Measurements from ENCODE around the gene VSIG4. TPM values are rescaled to one million over a fixed set of nuclear protein-coding genes. Genes with fewer than 3 reads are reported as not detected.

VSIG4 gene
- total and polyA plus RNA-seq, 2 donors (not counting 1 experiment from before 2014, with no cell fraction given) = 0.09 TPM; not detected in 1

- ChIA-PET POLR2A (no interaction called here), CTCF (no interaction called here)
- intact Hi-C loops (cut with micrococcal nuclease) = loop anchor here (10.0 kb wide), 1 partner anchor 51 kb away; the partner anchor contains the start of gene VSIG4
- H3K4me1 ChIP-seq (ENCODE audit: control insufficient read depth in 2 of 2, insufficient read depth in 2 of 2, low read length in 2 of 2) = peaks cover under 1 to 4% of the 10 kb centered on the region in 2 donors
- WGBS (ENCODE audit: insufficient coverage) = no CpG with 5 or more reads among the region's 2 CpGs
- no peak overlapping the region for H2AFZ ChIP-seq (ENCODE audit: insufficient read depth, low read depth, low read length, poor library complexity, severe bottlenecking)
- no peak for DNase-seq
- Mint-ChIP-seq H3K9me3 (ENCODE audit: insufficient read depth) (no peaks in the 10 kb centered on the region), H3K4me3 (no peak overlapping the region), H3K4me1 (peaks cover 29% of the 10 kb centered on the region), H3K27me3 (no peaks in the 10 kb centered on the region), H3K27ac (peak overlapping the region; percentile 26)
- no peak overlapping the region for H3K4me2 ChIP-seq (replicated peaks; ENCODE audit: low read depth, low read length, poor library complexity, severe bottlenecking)
- TF ChIP-seq CTCF (IDR thresholded peaks at IDR 0.05) = no peak
- TF ChIP-seq EZH2 (IDR thresholded peaks at IDR 0.05; ENCODE audit: borderline replicate concordance, insufficient read depth, low read depth, low read length, poor library complexity, severe bottlenecking) = no peak
- no peaks in the 10 kb centered on the region for H3K79me2 ChIP-seq (ENCODE audit: control insufficient read depth, insufficient read depth, low read length)
- no peaks in the 10 kb centered on the region for H3K27me3 ChIP-seq (replicated peaks in 1 of 4; ENCODE audit: control extremely low read depth in 1 of 4, control insufficient read depth in 3 of 4, insufficient read depth in 4 of 4, low read length in 3 of 4)
- ATAC-seq (ENCODE audit: low read depth) = no peak
- no peak overlapping the region for H3K27ac ChIP-seq (ENCODE audit: low read length in 2 of 2)
- no peaks in the 10 kb centered on the region for H3K9me3 ChIP-seq (ENCODE audit: control extremely low read depth in 1 of 3, control insufficient read depth in 2 of 3, insufficient read depth in 1 of 3, low read length in 2 of 3)
- no peaks in the 10 kb centered on the region for H4K20me1 ChIP-seq (ENCODE audit: control insufficient read depth, insufficient read depth, low read length, poor library complexity, severe bottlenecking)
- H3K4me3 ChIP-seq (ENCODE audit: control extremely low read depth in 1 of 5, extremely low read depth in 1 of 5, insufficient read depth in 1 of 5, low read depth in 2 of 5, low read length in 4 of 5) = no peak overlapping the region
- H3K9ac ChIP-seq (ENCODE audit: low read length) = no peak overlapping the region
- H3K36me3 ChIP-seq (replicated peaks in 1 of 2; ENCODE audit: control extremely low read depth in 1 of 2, control insufficient read depth in 1 of 2, extremely low read depth in 1 of 2, insufficient read depth in 2 of 2, low read length in 1 of 2) = no peaks in the 10 kb centered on the region
These were observed 45.9 kb downstream of the VSIG4 start for GRCh38 chrX:65993915-65994460.

- POLR2A ChIA-PET = no interaction called here
- Histone ChIP-seq H4K20me1 (ENCODE audit: control insufficient read depth, insufficient read depth, low read length, poor library complexity, severe bottlenecking) (no peaks in the 10 kb centered on the region), H3K9me3 (ENCODE audit: control extremely low read depth in 1 of 3, control insufficient read depth in 2 of 3, insufficient read depth in 1 of 3, low read length in 2 of 3) (no peaks in the 10 kb centered on the region), H3K4me2 (replicated peaks; ENCODE audit: low read depth, low read length, poor library complexity, severe bottlenecking) (no peak overlapping the region), H3K36me3 (replicated peaks in 1 of 2; ENCODE audit: control extremely low read depth in 1 of 2, control insufficient read depth in 1 of 2, extremely low read depth in 1 of 2, insufficient read depth in 2 of 2, low read length in 1 of 2) (no peaks in the 10 kb centered on the region), H3K79me2 (ENCODE audit: control insufficient read depth, insufficient read depth, low read length) (no peaks in the 10 kb centered on the region), H3K4me3 (ENCODE audit: control extremely low read depth in 1 of 5, extremely low read depth in 1 of 5, insufficient read depth in 1 of 5, low read depth in 2 of 5, low read length in 4 of 5) (no peak overlapping the region), H3K4me1 (ENCODE audit: control insufficient read depth in 2 of 2, insufficient read depth in 2 of 2, low read length in 2 of 2) (peaks cover 0 to 5% of the 10 kb centered on the region in 2 donors), H2AFZ (ENCODE audit: insufficient read depth, low read depth, low read length, poor library complexity, severe bottlenecking) (no peak overlapping the region), H3K27me3 (replicated peaks in 1 of 4; ENCODE audit: control extremely low read depth in 1 of 4, control insufficient read depth in 3 of 4, insufficient read depth in 4 of 4, low read length in 3 of 4) (no peaks in the 10 kb centered on the region), H3K9ac (ENCODE audit: low read length) (no peak overlapping the region), H3K27ac (ENCODE audit: low read length in 2 of 2) (no peak overlapping the region)
- H3K27ac Mint-ChIP-seq = no peak overlapping the region
- no peak for DNase-seq
- CTCF ChIA-PET = no interaction called here
- H3K4me1 Mint-ChIP-seq = peaks cover 23% of the 10 kb centered on the region
- ATAC-seq (ENCODE audit: low read depth) = no peak
- H3K4me3 Mint-ChIP-seq = no peak overlapping the region
- TF ChIP-seq EZH2 (IDR thresholded peaks at IDR 0.05; ENCODE audit: borderline replicate concordance, insufficient read depth, low read depth, low read length, poor library complexity, severe bottlenecking) (no peak), CTCF (IDR thresholded peaks at IDR 0.05) (no peak)
- no peaks in the 10 kb centered on the region for H3K9me3 Mint-ChIP-seq (ENCODE audit: insufficient read depth)
- 100% methylated on average over 2 of the region's 2 CpGs for WGBS (ENCODE audit: insufficient coverage)
- H3K27me3 Mint-ChIP-seq = no peaks in the 10 kb centered on the region
- intact Hi-C loops (cut with micrococcal nuclease) = loop anchor here (10.0 kb wide), 1 partner anchor 51 kb away; the partner anchor contains the start of gene VSIG4
These were observed 46.5 kb downstream of the VSIG4 start for GRCh38 chrX:65993332-65993731.
